GM18498 (cell line): ENCODE data around the gene SBF2.
A peak's percentile ranks its signal among the peaks of the same experiment; 100 is the strongest.

Experiments used
- ATAC-seq: cut with Tn5 transposase; IDR thresholded peaks from one replicate; pipeline ENCODE4 v1.9.1; 2021; ENCODE audit warnings: mild to moderate bottlenecking, moderate library complexity; ENCODE audit not compliant: unreplicated experiment

SBF2 gene

GRCh38 chr11:10302359-10302743 lies 8.3 kb upstream of the SBF2 start:
- no peak for ATAC-seq

- ATAC-seq: no peak
These were observed 7.8 kb upstream of the SBF2 start for GRCh38 chr11:10301656-10302358.

GRCh38 chr11:10298342-10298741 lies 4.3 kb upstream of the SBF2 start:
- ATAC-seq: peak; percentile 93

- no peak for ATAC-seq
These were observed 1.3 kb upstream of the SBF2 start for GRCh38 chr11:10295064-10295901.

GRCh38 chr11:10294290-10294953 lies 403 bp upstream of the SBF2 start:
- no peak for ATAC-seq

GRCh38 chr11:10291801-10292638 lies 2.0 kb downstream of the SBF2 start:
- ATAC-seq: no peak

- ATAC-seq: no peak
These were observed 4.1 kb downstream of the SBF2 start for GRCh38 chr11:10289765-10290380.

GRCh38 chr11:10288881-10289764 lies 4.9 kb downstream of the SBF2 start:
- no peak for ATAC-seq

- no peak for ATAC-seq
These were observed 6.0 kb downstream of the SBF2 start for GRCh38 chr11:10287766-10288715.

GRCh38 chr11:10287140-10287539 lies 6.9 kb downstream of the SBF2 start:
- no peak for ATAC-seq

- ATAC-seq: no peak
These were observed 8.7 kb downstream of the SBF2 start for GRCh38 chr11:10285148-10285802.

GRCh38 chr11:10283991-10284390 lies 10.0 kb downstream of the SBF2 start:
- ATAC-seq: no peak

- ATAC-seq: no peak
These were observed 11.9 kb downstream of the SBF2 start for GRCh38 chr11:10282117-10282516.

- no peak for ATAC-seq
These were observed 18.3 kb downstream of the SBF2 start for GRCh38 chr11:10275714-10276113.

- no peak for ATAC-seq
These were observed 19.3 kb downstream of the SBF2 start for GRCh38 chr11:10274726-10275125.

GRCh38 chr11:10273738-10274137 lies 20.3 kb downstream of the SBF2 start:
- ATAC-seq: no peak

- no peak for ATAC-seq
These were observed 21.9 kb downstream of the SBF2 start for GRCh38 chr11:10272132-10272531.
